ENCODE measurements around the gene GBX1. TPM values are rescaled to one million over a fixed set of nuclear protein-coding genes. Genes with fewer than 3 reads are reported as not detected.

GBX1 gene
- not detected for total RNA-seq

GRCh38 chr7:151167197-151167961 lies at the start of gene GBX1:
Gene GBX1, minus strand, starts transcription at chr7:151167694. Its CDS starts 146 bp downstream, at chr7:151167548.
- no peak for DNase-seq

GRCh38 chr7:151215396-151215795 lies 47.9 kb upstream of the GBX1 start:
- DNase-seq = no peak

- DNase-seq = no peak
Measured at GRCh38 chr7:151213826-151214225, 46.3 kb upstream of the GBX1 start.

GRCh38 chr7:151212626-151213025 lies 45.1 kb upstream of the GBX1 start:
- DNase-seq = no peak

- DNase-seq = no peak
Measured at GRCh38 chr7:151211155-151211772, 43.8 kb upstream of the GBX1 start.

GRCh38 chr7:151210087-151210854 lies 42.8 kb upstream of the GBX1 start, which contains the start of gene H2BK1:
Gene H2BK1, minus strand, starts transcription at chr7:151210488. Its CDS starts 170 bp downstream, at chr7:151210318.
- no peak for DNase-seq

GRCh38 chr7:151209588-151209987 lies 42.1 kb upstream of the GBX1 start:
- DNase-seq = no peak

- DNase-seq = no peak
Measured at GRCh38 chr7:151208253-151208862, 40.9 kb upstream of the GBX1 start.

GRCh38 chr7:151207804-151208203 lies 40.3 kb upstream of the GBX1 start:
- DNase-seq = no peak

GRCh38 chr7:151207315-151207714 lies 39.8 kb upstream of the GBX1 start:
- no peak for DNase-seq

- DNase-seq = no peak
Measured at GRCh38 chr7:151206914-151207313, 39.4 kb upstream of the GBX1 start.

GRCh38 chr7:151205730-151206129 lies 38.2 kb upstream of the GBX1 start:
- DNase-seq = no peak

GRCh38 chr7:151204383-151205032 lies 37.0 kb upstream of the GBX1 start:
- no peak for DNase-seq

GRCh38 chr7:151202836-151203235 lies 35.3 kb upstream of the GBX1 start:
- DNase-seq = no peak

- DNase-seq = no peak
Measured at GRCh38 chr7:151201751-151202150, 34.3 kb upstream of the GBX1 start.

GRCh38 chr7:151201344-151201743 lies 33.9 kb upstream of the GBX1 start:
- no peak for DNase-seq

- no peak for DNase-seq
Measured at GRCh38 chr7:151198945-151199848, 31.7 kb upstream of the GBX1 start.

GRCh38 chr7:151197932-151198331 lies 30.4 kb upstream of the GBX1 start:
- no peak for DNase-seq

GRCh38 chr7:151195616-151196450 lies 28.3 kb upstream of the GBX1 start:
- no peak for DNase-seq

- no peak for DNase-seq
Measured at GRCh38 chr7:151194188-151194587, 26.7 kb upstream of the GBX1 start.

Data from effector CD4-positive, alpha-beta T cell (primary cell).